H9 (cell line): Measurements from ENCODE around the gene MAP4K1. TPM values are rescaled to one million over a fixed set of nuclear protein-coding genes. Genes with fewer than 3 reads are reported as not detected.
"Not testable (repeated sequence)": the region's sequence is repeated elsewhere in the genome, so short reads cannot be mapped to it uniquely, and the experiment has no call there.

Experiments used
- DNase-seq: peaks from one replicate; pipeline ENCODE4 v3.0.0-alpha.2; 2017
- H2AFZ ChIP-seq: one replicate; pipeline ENCODE4 v1.6.1; 2013; ENCODE audit warnings: mild to moderate bottlenecking, low read length, control low read depth, moderate library complexity
- H2AK5ac ChIP-seq: 2 replicates; pipeline ENCODE4 v1.6.1; 2013; ENCODE audit warnings: low read length, control low read depth, mixed read lengths; ENCODE audit not compliant: insufficient read length
- H2BK120ac ChIP-seq: one replicate; pipeline ENCODE4 v1.6.1; 2013; ENCODE audit warnings: low read depth, mild to moderate bottlenecking, low read length, control low read depth, inconsistent platforms; ENCODE audit not compliant: poor library complexity, severe bottlenecking
- H2BK12ac ChIP-seq: 2 replicates; pipeline ENCODE4 v1.6.1; 2013; ENCODE audit warnings: low read length, control low read depth, mixed read lengths, low read depth; ENCODE audit not compliant: insufficient read length
- H2BK15ac ChIP-seq: 2 replicates; pipeline ENCODE4 v1.6.1; 2013; ENCODE audit warnings: low read depth, low read length, control low read depth
- H2BK20ac ChIP-seq: one replicate; pipeline ENCODE4 v1.6.1; 2013; ENCODE audit warnings: low read depth, mild to moderate bottlenecking, low read length, control low read depth, inconsistent platforms; ENCODE audit not compliant: poor library complexity, severe bottlenecking
- H2BK5ac ChIP-seq: 2 replicates; pipeline ENCODE4 v1.6.1; 2013; ENCODE audit warnings: low read length, control low read depth, mixed read lengths; ENCODE audit not compliant: insufficient read length
- H3K14ac ChIP-seq: 2 replicates; pipeline ENCODE4 v1.6.1; 2013; ENCODE audit warnings: low read length, control low read depth; ENCODE audit not compliant: insufficient read depth
- H3K18ac ChIP-seq: 2 replicates; pipeline ENCODE4 v1.6.1; 2013; ENCODE audit warnings: low read depth, mild to moderate bottlenecking, mixed read lengths, low read length, control low read depth; ENCODE audit not compliant: insufficient read length
- H3K23ac ChIP-seq: 2 replicates; pipeline ENCODE4 v1.6.1; 2013; ENCODE audit warnings: low read length, control low read depth, mixed read lengths, low read depth; ENCODE audit not compliant: insufficient read length
- H3K23me2 ChIP-seq: 2 replicates; pipeline ENCODE4 v1.6.1; 2013; ENCODE audit warnings: low read depth, mild to moderate bottlenecking, mixed read lengths, low read length, control low read depth; ENCODE audit not compliant: insufficient read length, poor library complexity, severe bottlenecking
- H3K27ac ChIP-seq: 2 replicates; pipeline ENCODE4 v1.5.1; 2013; ENCODE audit warnings: low read length, control low read depth, mixed read lengths, low read depth; ENCODE audit not compliant: insufficient read length
- H3K27me3 ChIP-seq: 2 replicates; pipeline ENCODE4 v1.6.1; 2013; ENCODE audit warnings: low read length, control low read depth, inconsistent platforms; ENCODE audit not compliant: insufficient read depth
- H3K4ac ChIP-seq: 2 replicates; pipeline ENCODE4 v1.6.1; 2013; ENCODE audit warnings: low read depth, mild to moderate bottlenecking, control low read depth, inconsistent platforms, low read length, moderate library complexity
- H3K4me1 ChIP-seq: 2 replicates; pipeline ENCODE4 v1.6.1; 2013; ENCODE audit warnings: low read length, control low read depth, inconsistent platforms; ENCODE audit not compliant: insufficient read depth
- H3K4me2 ChIP-seq: 2 replicates; pipeline ENCODE4 v1.6.1; 2013; ENCODE audit warnings: low read length, control low read depth, mixed read lengths; ENCODE audit not compliant: insufficient read length, insufficient read depth
- H3K56ac ChIP-seq: 2 replicates; pipeline ENCODE4 v1.6.1; 2013; ENCODE audit warnings: low read depth, mild to moderate bottlenecking, mixed read lengths, low read length, control low read depth; ENCODE audit not compliant: insufficient read length
- H3K79me1 ChIP-seq: 2 replicates; pipeline ENCODE4 v1.6.1; 2013; ENCODE audit warnings: low read depth, mild to moderate bottlenecking, moderate library complexity, low read length, control low read depth, inconsistent platforms; ENCODE audit not compliant: insufficient read depth, poor library complexity, severe bottlenecking
- H3K79me2 ChIP-seq: 2 replicates; pipeline ENCODE4 v1.6.1; 2013; ENCODE audit warnings: low read length, control low read depth, inconsistent platforms; ENCODE audit not compliant: insufficient read depth
- H3K9ac ChIP-seq: 2 replicates; pipeline ENCODE4 v1.6.1; 2013; ENCODE audit warnings: low read length, control low read depth, mixed read lengths; ENCODE audit not compliant: insufficient read length; ENCODE audit errors: extremely low read depth
- H3K9me3 ChIP-seq: one replicate; pipeline ENCODE4 v1.6.1; 2013; ENCODE audit warnings: low read depth, low read length, inconsistent platforms; ENCODE audit not compliant: control insufficient read depth
- H3T11ph ChIP-seq: one replicate; pipeline ENCODE4 v1.6.1; 2013; ENCODE audit warnings: mild to moderate bottlenecking, low read length, control low read depth, inconsistent platforms
- H4K20me1 ChIP-seq: one replicate; pipeline ENCODE4 v1.6.1; 2013; ENCODE audit not compliant: control insufficient read depth, insufficient read length, insufficient read depth
- H4K5ac ChIP-seq: 2 replicates; pipeline ENCODE4 v1.6.1; 2013; ENCODE audit warnings: low read depth, mild to moderate bottlenecking, mixed read lengths, low read length, control low read depth; ENCODE audit not compliant: insufficient read length
- H4K8ac ChIP-seq: replicated peaks from 2 replicates; pipeline ENCODE4 v1.6.1; 2013; ENCODE audit warnings: low read length, control low read depth, mixed read lengths, low read depth; ENCODE audit not compliant: insufficient read length
- H4K91ac ChIP-seq: 2 replicates; pipeline ENCODE4 v1.6.1; 2013; ENCODE audit warnings: low read depth, mild to moderate bottlenecking, moderate library complexity, mixed read lengths, low read length, control low read depth; ENCODE audit not compliant: insufficient read length
- H3K27ac Mint-ChIP-seq, 3 experiments: 2 replicates in 2 of 3; 3 replicates in 1 of 3; pipeline ENCODE4 v1.8.0; 2020 to 2021; ENCODE audit warnings: mixed read lengths in 3 of 3, mild to moderate bottlenecking in 1 of 3, moderate library complexity in 1 of 3
- H3K27me3 Mint-ChIP-seq: 2 replicates; pipeline ENCODE4 v1.8.0; 2021; ENCODE audit warnings: low read depth, mild to moderate bottlenecking, moderate library complexity, mixed read lengths
- H3K36me3 Mint-ChIP-seq, 3 experiments: 2 replicates in 2 of 3; 3 replicates in 1 of 3; pipeline ENCODE4 v1.8.0; 2020 to 2021; ENCODE audit warnings: low read depth in 3 of 3, mixed read lengths in 3 of 3; ENCODE audit not compliant: insufficient read depth in 1 of 3
- H3K4me1 Mint-ChIP-seq, 2 experiments: 2 replicates each; pipeline ENCODE4 v1.8.0; 2020; ENCODE audit warnings: mixed read lengths in 2 of 2
- H3K4me3 Mint-ChIP-seq, 2 experiments: 2 replicates in 1 of 2; 3 replicates in 1 of 2; pipeline ENCODE4 v1.8.0; 2020 to 2021; ENCODE audit warnings: mild to moderate bottlenecking in 2 of 2, mixed read lengths in 2 of 2, moderate library complexity in 1 of 2
- H3K9me3 Mint-ChIP-seq, 2 experiments: 2 replicates in 1 of 2; 3 replicates in 1 of 2; pipeline ENCODE4 v1.8.0; 2020; ENCODE audit warnings: mild to moderate bottlenecking in 2 of 2, mixed read lengths in 2 of 2, moderate library complexity in 1 of 2
- WGBS: extraction: QIAGEN DNeasy Blood & Tissue Kit; methylation state at CpG from one replicate; pipeline ENCODE4 v1.1.7; 2013; ENCODE audit warnings: missing lambda C conversion rate, low lambda C conversion rate, mixed read lengths; ENCODE audit not compliant: insufficient read length; ENCODE audit errors: extremely low coverage; 5-methylcytosine and 5-hydroxymethylcytosine counted together
- total RNA-seq: library from RNA; stranded (reverse); gene quantifications from 2 replicates; pipeline ENCODE4 v1.2.1, GENCODE V29; 2021
- TF ChIP-seq, protein P1 (sequence below): fragments of 200-600 bp; sonication (generic); conservative IDR thresholded peaks from 3 replicates; pipeline ENCODE4 v1.8.0; 2021; ENCODE audit warnings: antibody characterized with exemption, mild to moderate bottlenecking

The MAP4K1 gene
- total RNA-seq, 1 experiment from 2014 or later, result 31.1 TPM

DNA sequence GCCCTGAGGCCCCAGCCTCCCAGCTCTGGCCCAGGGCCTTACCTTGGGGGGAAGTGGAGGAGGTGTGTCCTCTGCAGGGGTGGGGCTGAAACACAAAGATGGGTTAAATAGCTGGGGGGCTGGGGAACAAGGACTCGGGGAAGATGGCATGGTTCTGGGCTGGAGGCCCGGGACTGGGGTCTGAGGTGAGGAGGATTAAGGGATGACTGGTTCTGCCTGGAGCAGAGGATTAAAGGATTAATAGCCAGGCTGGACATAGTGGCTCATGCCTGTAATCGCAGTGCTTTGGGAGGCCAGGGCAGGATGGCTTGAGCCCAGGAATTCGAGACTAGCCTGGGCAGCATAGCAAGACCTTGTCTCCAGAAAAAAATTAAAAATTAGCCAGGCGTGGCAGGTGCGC is 11.6 kb downstream of the MAP4K1 start:
- Histone ChIP-seq H3K4me1 (no peaks in the 10 kb centered on the region), H3T11ph (no peak overlapping the region), H4K8ac (no peak overlapping the region), H2BK5ac (no peak overlapping the region), H3K56ac (no peak overlapping the region), H3K23me2 (no peaks in the 10 kb centered on the region), H3K9me3 (no peaks in the 10 kb centered on the region), H4K20me1 (no peaks in the 10 kb centered on the region), H2BK15ac (no peak overlapping the region), H3K23ac (no peak overlapping the region), H4K91ac (no peak overlapping the region), H3K14ac (no peak overlapping the region), H3K79me2 (no peaks in the 10 kb centered on the region), H4K5ac (no peak overlapping the region), H3K4me2 (no peak overlapping the region), H3K27ac (no peak overlapping the region), H3K27me3 (no peaks in the 10 kb centered on the region), H3K9ac (no peak overlapping the region), H3K4ac (no peak overlapping the region), H2AK5ac (no peak overlapping the region), H2BK12ac (no peak overlapping the region), H2AFZ (no peak overlapping the region), H3K18ac (no peak overlapping the region), H3K79me1 (no peaks in the 10 kb centered on the region), H2BK120ac (no peak overlapping the region), H2BK20ac (no peak overlapping the region)
- peaks cover 6% of the 10 kb centered on the region for H3K27me3 Mint-ChIP-seq
- H3K36me3 Mint-ChIP-seq, result no peaks in the 10 kb centered on the region; a peak in 1 of 7 replicates
- H3K4me3 Mint-ChIP-seq, result no peak overlapping the region
- TF ChIP-seq, protein P1, sequence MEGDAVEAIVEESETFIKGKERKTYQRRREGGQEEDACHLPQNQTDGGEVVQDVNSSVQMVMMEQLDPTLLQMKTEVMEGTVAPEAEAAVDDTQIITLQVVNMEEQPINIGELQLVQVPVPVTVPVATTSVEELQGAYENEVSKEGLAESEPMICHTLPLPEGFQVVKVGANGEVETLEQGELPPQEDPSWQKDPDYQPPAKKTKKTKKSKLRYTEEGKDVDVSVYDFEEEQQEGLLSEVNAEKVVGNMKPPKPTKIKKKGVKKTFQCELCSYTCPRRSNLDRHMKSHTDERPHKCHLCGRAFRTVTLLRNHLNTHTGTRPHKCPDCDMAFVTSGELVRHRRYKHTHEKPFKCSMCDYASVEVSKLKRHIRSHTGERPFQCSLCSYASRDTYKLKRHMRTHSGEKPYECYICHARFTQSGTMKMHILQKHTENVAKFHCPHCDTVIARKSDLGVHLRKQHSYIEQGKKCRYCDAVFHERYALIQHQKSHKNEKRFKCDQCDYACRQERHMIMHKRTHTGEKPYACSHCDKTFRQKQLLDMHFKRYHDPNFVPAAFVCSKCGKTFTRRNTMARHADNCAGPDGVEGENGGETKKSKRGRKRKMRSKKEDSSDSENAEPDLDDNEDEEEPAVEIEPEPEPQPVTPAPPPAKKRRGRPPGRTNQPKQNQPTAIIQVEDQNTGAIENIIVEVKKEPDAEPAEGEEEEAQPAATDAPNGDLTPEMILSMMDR, result no peak
- no peaks in the 10 kb centered on the region for H3K9me3 Mint-ChIP-seq
- no peak for DNase-seq
- WGBS, result no CpG with 5 or more reads among the region's 6 CpGs
- peak overlapping the region in 1 of 3 experiments; percentile 18; a peak in 1 of 7 replicates for H3K27ac Mint-ChIP-seq
- no peaks in the 10 kb centered on the region for H3K4me1 Mint-ChIP-seq

DNA sequence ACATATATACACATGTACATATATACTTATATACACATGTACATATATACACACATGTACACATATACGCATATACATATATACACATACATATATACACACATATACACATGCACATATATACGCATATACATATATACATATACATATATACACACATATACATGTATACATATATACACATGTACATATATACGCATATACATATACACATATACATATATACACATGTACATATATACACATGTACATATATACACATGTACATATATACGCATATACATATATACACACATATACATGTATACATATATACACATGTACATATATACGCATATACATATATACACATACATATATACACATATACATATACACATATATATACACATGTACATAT is 14.9 kb downstream of the MAP4K1 start:
- H3T11ph ChIP-seq, H4K5ac ChIP-seq, H3K4ac ChIP-seq, H3K79me2 ChIP-seq, H3K4me3 Mint-ChIP-seq, H3K18ac ChIP-seq, H3K4me2 ChIP-seq, H3K4me1 Mint-ChIP-seq, H2BK12ac ChIP-seq, H3K27ac ChIP-seq, H3K9me3 Mint-ChIP-seq, H2BK120ac ChIP-seq, H3K9ac ChIP-seq, H3K4me1 ChIP-seq, H3K79me1 ChIP-seq, H3K9me3 ChIP-seq, H3K23me2 ChIP-seq, H2AK5ac ChIP-seq, H2BK15ac ChIP-seq, H4K20me1 ChIP-seq, DNase-seq, H3K27me3 Mint-ChIP-seq, H4K8ac ChIP-seq, H3K27ac Mint-ChIP-seq, H2BK20ac ChIP-seq, H2BK5ac ChIP-seq, H3K23ac ChIP-seq, H3K14ac ChIP-seq, H3K27me3 ChIP-seq, H4K91ac ChIP-seq, H3K36me3 Mint-ChIP-seq, H2AFZ ChIP-seq, H3K56ac ChIP-seq: not testable (repeated sequence)
- WGBS, result no CpG with 5 or more reads among the region's 5 CpGs
